OCI-LY1 (cell line): ENCODE data around the gene GUCY1A2.
"Not testable (repeated sequence)": the region's sequence is repeated elsewhere in the genome, so short reads cannot be mapped to it uniquely, and the experiment has no call there.

Experiments used
- H2AFZ ChIP-seq: fragments of 200-600 bp; sonication (generic), shearing (Covaris generic); 2 replicates; pipeline ENCODE4 v1.6.0; 2014; ENCODE audit warnings: antibody characterized with exemption, mild to moderate bottlenecking, low read length
- H3F3A ChIP-seq: fragments of 200-600 bp; sonication (generic), shearing (Covaris generic); 2 replicates; pipeline ENCODE4 v1.6.0; 2014; ENCODE audit warnings: mild to moderate bottlenecking, antibody characterized with exemption, low read length, moderate library complexity; ENCODE audit not compliant: insufficient read depth
- H3K27ac ChIP-seq: fragments of 200-600 bp; sonication (generic); 2 replicates; pipeline ENCODE4 v1.5.1; 2014; ENCODE audit warnings: low read length, mixed run types, mild to moderate bottlenecking, low read depth; ENCODE audit not compliant: poor library complexity, severe bottlenecking
- H3K27me3 ChIP-seq: fragments of 200-600 bp; sonication (generic); 2 replicates; pipeline ENCODE4 v1.6.0; 2014; ENCODE audit warnings: antibody characterized with exemption, mild to moderate bottlenecking, low read length, moderate library complexity; ENCODE audit not compliant: insufficient read depth
- H3K36me3 ChIP-seq: fragments of 200-600 bp; sonication (generic); 2 replicates; pipeline ENCODE4 v1.6.1; 2014; ENCODE audit warnings: mild to moderate bottlenecking, antibody characterized with exemption, low read length, moderate library complexity, mixed read lengths; ENCODE audit not compliant: insufficient read depth
- H3K4me1 ChIP-seq: fragments of 200-600 bp; sonication (generic); 2 replicates; pipeline ENCODE4 v1.5.1; 2014; ENCODE audit warnings: mild to moderate bottlenecking, low read length, moderate library complexity; ENCODE audit not compliant: insufficient read depth, severe bottlenecking
- H3K4me2 ChIP-seq: fragments of 200-600 bp; sonication (generic), shearing (Covaris generic); 2 replicates; pipeline ENCODE4 v1.6.1; 2014; ENCODE audit warnings: low read length
- H3K4me3 ChIP-seq: fragments of 200-600 bp; sonication (generic); 2 replicates; pipeline ENCODE4 v1.5.1; 2014; ENCODE audit warnings: low read length, low read depth, mild to moderate bottlenecking, mixed read lengths; ENCODE audit not compliant: poor library complexity, severe bottlenecking
- H3K79me2 ChIP-seq: fragments of 200-600 bp; shearing (Covaris generic); 2 replicates; pipeline ENCODE4 v1.6.1; 2016; ENCODE audit warnings: mixed run types, low read length, mixed read lengths; ENCODE audit not compliant: insufficient read depth
- H3K9ac ChIP-seq: fragments of 200-600 bp; sonication (generic), shearing (Covaris generic); 2 replicates; pipeline ENCODE4 v1.6.1; 2014; ENCODE audit warnings: mild to moderate bottlenecking, low read length, mixed read lengths
- H3K9me2 ChIP-seq: fragments of 200-600 bp; sonication (generic), shearing (Covaris generic); 2 replicates; pipeline ENCODE4 v1.6.1; 2014; ENCODE audit warnings: low read depth, mild to moderate bottlenecking, low read length, mixed read lengths
- H3K9me3 ChIP-seq: fragments of 200-600 bp; shearing (Covaris generic); 2 replicates; pipeline ENCODE4 v1.6.1; 2014; ENCODE audit warnings: low read length, mixed read lengths
- H4K20me1 ChIP-seq: fragments of 200-600 bp; sonication (generic), shearing (Covaris generic); 2 replicates; pipeline ENCODE4 v1.6.0; 2016; ENCODE audit warnings: mild to moderate bottlenecking, low read length; ENCODE audit not compliant: insufficient read depth
- EZH2 ChIP-seq: fragments of 200-600 bp; sonication (generic), shearing (Covaris generic); IDR thresholded peaks from 2 replicates; pipeline ENCODE4 v1.8.0; 2017; ENCODE audit warnings: borderline replicate concordance, mixed run types, mild to moderate bottlenecking, antibody characterized with exemption, low read length, moderate library complexity, mixed read lengths
- TF ChIP-seq, protein P1 (sequence below): fragments of 200-600 bp; sonication (generic), shearing (Covaris generic); IDR thresholded peaks from 2 replicates; pipeline ENCODE4 v1.5.1; 2017; ENCODE audit warnings: mild to moderate bottlenecking, antibody characterized with exemption, low read length, moderate library complexity, mixed read lengths

GUCY1A2 gene

GRCh38 chr11:106888386-106888785 is 129.9 kb downstream of the GUCY1A2 start:
- Histone ChIP-seq H3K36me3 (no peaks in the 10 kb centered on the region), H3K4me2 (no peak overlapping the region), H3K9me2 (no peaks in the 10 kb centered on the region)

GRCh38 chr11:106883693-106884092 is 134.6 kb downstream of the GUCY1A2 start:
- H3K36me3 ChIP-seq, H3K27ac ChIP-seq, H4K20me1 ChIP-seq, H2AFZ ChIP-seq, H3F3A ChIP-seq, H3K9ac ChIP-seq, H3K4me2 ChIP-seq, H3K27me3 ChIP-seq, H3K4me3 ChIP-seq, H3K4me1 ChIP-seq, H3K9me3 ChIP-seq, H3K9me2 ChIP-seq, H3K79me2 ChIP-seq: not testable (repeated sequence)

More at GRCh38 chr11:106888386-106888785, 129.9 kb downstream of the GUCY1A2 start:
- H3K9ac ChIP-seq = no peak overlapping the region
- no peaks in the 10 kb centered on the region for H3K27me3 ChIP-seq
- no peaks in the 10 kb centered on the region for H3K79me2 ChIP-seq
- H3F3A ChIP-seq = no peaks in the 10 kb centered on the region
- no peaks in the 10 kb centered on the region for H4K20me1 ChIP-seq
- H2AFZ ChIP-seq = no peak overlapping the region
- no peak overlapping the region for H3K4me3 ChIP-seq
- no peak overlapping the region for H3K27ac ChIP-seq
- no peaks in the 10 kb centered on the region for H3K4me1 ChIP-seq
- TF ChIP-seq EZH2 = no peak
- TF ChIP-seq, protein P1, sequence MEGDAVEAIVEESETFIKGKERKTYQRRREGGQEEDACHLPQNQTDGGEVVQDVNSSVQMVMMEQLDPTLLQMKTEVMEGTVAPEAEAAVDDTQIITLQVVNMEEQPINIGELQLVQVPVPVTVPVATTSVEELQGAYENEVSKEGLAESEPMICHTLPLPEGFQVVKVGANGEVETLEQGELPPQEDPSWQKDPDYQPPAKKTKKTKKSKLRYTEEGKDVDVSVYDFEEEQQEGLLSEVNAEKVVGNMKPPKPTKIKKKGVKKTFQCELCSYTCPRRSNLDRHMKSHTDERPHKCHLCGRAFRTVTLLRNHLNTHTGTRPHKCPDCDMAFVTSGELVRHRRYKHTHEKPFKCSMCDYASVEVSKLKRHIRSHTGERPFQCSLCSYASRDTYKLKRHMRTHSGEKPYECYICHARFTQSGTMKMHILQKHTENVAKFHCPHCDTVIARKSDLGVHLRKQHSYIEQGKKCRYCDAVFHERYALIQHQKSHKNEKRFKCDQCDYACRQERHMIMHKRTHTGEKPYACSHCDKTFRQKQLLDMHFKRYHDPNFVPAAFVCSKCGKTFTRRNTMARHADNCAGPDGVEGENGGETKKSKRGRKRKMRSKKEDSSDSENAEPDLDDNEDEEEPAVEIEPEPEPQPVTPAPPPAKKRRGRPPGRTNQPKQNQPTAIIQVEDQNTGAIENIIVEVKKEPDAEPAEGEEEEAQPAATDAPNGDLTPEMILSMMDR = no peak
- H3K9me3 ChIP-seq = no peaks in the 10 kb centered on the region

DNA sequence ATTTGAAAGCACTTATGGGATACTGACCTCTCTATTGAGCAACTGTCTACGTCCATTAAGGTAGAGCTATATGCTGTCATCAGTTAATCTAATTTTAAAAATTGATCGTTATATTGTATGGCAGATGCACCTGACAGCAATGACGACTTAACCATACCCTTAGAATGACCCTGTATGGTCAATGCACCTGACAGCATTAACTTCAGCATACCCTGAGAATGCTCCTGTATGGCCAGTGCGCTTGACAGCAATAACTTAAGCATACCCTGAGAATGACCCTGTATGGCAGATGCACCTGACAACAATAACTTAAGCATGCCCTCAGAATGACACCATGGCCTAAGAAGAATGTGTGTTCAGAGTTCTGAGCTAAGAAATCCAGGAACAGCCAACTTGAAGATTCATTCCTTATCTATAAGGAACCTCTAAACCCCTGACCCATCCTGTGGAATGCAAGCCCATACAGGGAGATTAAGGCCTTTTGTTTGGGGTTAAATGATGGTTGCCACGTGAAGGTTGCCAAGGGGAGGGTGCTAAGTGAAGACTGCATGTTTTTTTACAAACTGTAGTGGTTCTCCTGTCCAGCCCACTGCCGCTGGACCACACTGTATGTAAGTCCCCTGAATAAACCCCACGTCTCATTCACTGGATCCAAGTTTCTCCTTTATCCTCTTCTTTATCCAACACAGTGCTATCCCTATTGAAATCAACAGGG is 138.3 kb downstream of the GUCY1A2 start:
- H4K20me1 ChIP-seq = no peaks in the 10 kb centered on the region
- no peaks in the 10 kb centered on the region for H3K9me3 ChIP-seq
- H3K27ac ChIP-seq = no peak overlapping the region
- no peaks in the 10 kb centered on the region for H3K27me3 ChIP-seq
- no peaks in the 10 kb centered on the region for H3K4me1 ChIP-seq
- no peak overlapping the region for H2AFZ ChIP-seq
- H3K4me3 ChIP-seq = no peak overlapping the region
- H3K9ac ChIP-seq = no peak overlapping the region
- H3K9me2 ChIP-seq = no peaks in the 10 kb centered on the region
- TF ChIP-seq, protein P1 = no peak
- no peak for TF ChIP-seq EZH2
- H3K79me2 ChIP-seq = no peaks in the 10 kb centered on the region
- H3K36me3 ChIP-seq = no peaks in the 10 kb centered on the region
- no peak overlapping the region for H3K4me2 ChIP-seq
- H3F3A ChIP-seq = no peaks in the 10 kb centered on the region

- Histone ChIP-seq H3K9me2 (no peaks in the 10 kb centered on the region), H3K36me3 (no peaks in the 10 kb centered on the region), H3K9ac (no peak overlapping the region), H4K20me1 (no peaks in the 10 kb centered on the region), H3K4me3 (no peak overlapping the region), H3K27me3 (no peaks in the 10 kb centered on the region), H3K4me1 (no peaks in the 10 kb centered on the region), H2AFZ (no peak overlapping the region), H3F3A (no peaks in the 10 kb centered on the region), H3K4me2 (no peak overlapping the region), H3K9me3 (no peaks in the 10 kb centered on the region), H3K27ac (no peak overlapping the region), H3K79me2 (no peaks in the 10 kb centered on the region)
- no peak for TF ChIP-seq EZH2
- TF ChIP-seq, protein P1 = no peak
Measured at GRCh38 chr11:106879029-106879428, 139.2 kb downstream of the GUCY1A2 start.
